Lung (tissue), 5 donors: ENCODE measurements around the gene ZNF710. TPM values are rescaled to one million over a fixed set of nuclear protein-coding genes. Genes with fewer than 3 reads are reported as not detected.

ENCODE experiments used
- polyA plus RNA-seq, 2 donors: library from polyadenylated mRNA; stranded (reverse); fragments of 200-250 nt; gene quantifications; one replicate each; pipeline ENCODE4 v1.2.1, GENCODE V29; 2013
- small RNA-seq: library from RNA; depleted of rRNA; stranded (forward); fragments of <200 nt; gene quantifications from one replicate; pipeline ENCODE3, GENCODE V24; 2014; ENCODE audit warnings: low replicate concordance
- total RNA-seq, 2 donors: library from RNA; depleted of rRNA in 1 of 2; stranded (reverse); fragments of >200 nt in 1 of 2; gene quantifications; one replicate each; pipeline ENCODE4 v1.2.1, GENCODE V29; 2014 to 2021
- donor health status: Bipolar disorder and iron deficiency.
- donor health status: healthy.
- donor health status: DM: yes; HTN: yes; CAD: no.

Gene ZNF710
- total and polyA plus RNA-seq, 4 donors, result 19.6 to 49.1 (median 38.6) TPM

Small RNA genes lying within 50 kb of the gene (small RNA-seq; reads per million reads assigned to genes)
- 0.52 reads per million, percentile 62 among the genes with 10 or more reads in this experiment for gene MIR3174
- gene RF00066, result not detected

Other genes starting within 250 kb of the ZNF710 start
- under 1 TPM in 1 of 2 donors, not detected in 1; 0.55 TPM for gene MESP2, start 225.0 kb upstream of the ZNF710 start, total RNA-seq
- gene MESP2, start 225.0 kb upstream of the ZNF710 start, polyA plus RNA-seq, result under 1 TPM; 0.17 to 0.71 TPM
- 100 to 1,000 TPM in 1 of 2 donors, 1 to 10 TPM in 1; 7.8 to 101 TPM for gene ANPEP, start 186.5 kb upstream of the ZNF710 start, total RNA-seq
- gene ANPEP, start 186.5 kb upstream of the ZNF710 start, polyA plus RNA-seq, result 10 to 100 TPM; 41.3 to 65.4 TPM
- 10 to 100 TPM; 30.2 to 31.8 TPM for gene AP3S2, start 107.3 kb upstream of the ZNF710 start, total RNA-seq
- 10 to 100 TPM in 1 of 2 donors, 1 to 10 TPM in 1; 9.9 to 21.6 TPM for gene AP3S2, start 107.3 kb upstream of the ZNF710 start, polyA plus RNA-seq
- gene ARPIN, start 88.4 kb upstream of the ZNF710 start, total RNA-seq, result 10 to 100 TPM; 21.3 to 28.5 TPM
- 10 to 100 TPM in 1 of 2 donors, 1 to 10 TPM in 1; 9.0 to 16.2 TPM for gene ARPIN, start 88.4 kb upstream of the ZNF710 start, polyA plus RNA-seq
- gene IDH2, start 101.1 kb downstream of the ZNF710 start, total RNA-seq, result 10 to 100 TPM; 70.8 to 85.8 TPM
- gene IDH2, start 101.1 kb downstream of the ZNF710 start, polyA plus RNA-seq, result 10 to 100 TPM; 52.0 to 73.8 TPM
- gene SEMA4B, start 200.0 kb downstream of the ZNF710 start, total RNA-seq, result 10 to 100 TPM; 59.1 to 87.5 TPM
- gene SEMA4B, start 200.0 kb downstream of the ZNF710 start, polyA plus RNA-seq, result 10 to 100 TPM; 24.0 to 80.4 TPM
- gene CIB1, start 232.6 kb downstream of the ZNF710 start, total RNA-seq, result 100 to 1,000 TPM in 1 of 2 donors, 10 to 100 TPM in 1; 38.2 to 116 TPM
- 100 to 1,000 TPM; 142 to 189 TPM for gene CIB1, start 232.6 kb downstream of the ZNF710 start, polyA plus RNA-seq
- 10 to 100 TPM in 1 of 2 donors, 1 to 10 TPM in 1; 6.0 to 11.0 TPM for gene GDPGP1, start 232.9 kb downstream of the ZNF710 start, total RNA-seq
- 1 to 10 TPM; 3.4 to 4.4 TPM for gene GDPGP1, start 232.9 kb downstream of the ZNF710 start, polyA plus RNA-seq
- 1 to 10 TPM in 1 of 2 donors, under 1 TPM in 1; 0.34 to 1.4 TPM for gene TTLL13, start 248.2 kb downstream of the ZNF710 start, total RNA-seq
- under 1 TPM; 0.11 to 0.12 TPM for gene TTLL13, start 248.2 kb downstream of the ZNF710 start, polyA plus RNA-seq